GM18870 (cell line): Measurements from ENCODE around the gene ILKAP.
A peak's percentile ranks its signal among the peaks of the same experiment; 100 is the strongest.

Source experiments
- ATAC-seq: cut with Tn5 transposase; IDR thresholded peaks from one replicate; pipeline ENCODE4 v1.9.1; 2021; ENCODE audit warnings: moderate library complexity; ENCODE audit not compliant: unreplicated experiment

ILKAP gene

GRCh38 chr2:238203094-238203972 lies at the start of gene ILKAP:
Gene ILKAP (minus strand): TSS chr2:238203695. CDS start chr2:238203553, 142 bp downstream.
- peak; percentile 70 for ATAC-seq

- no peak for ATAC-seq
These were observed 49.5 kb upstream of the ILKAP start for GRCh38 chr2:238252766-238253630.

- no peak for ATAC-seq
These were observed 48.5 kb upstream of the ILKAP start for GRCh38 chr2:238251986-238252385.

GRCh38 chr2:238251331-238251730 lies 47.8 kb upstream of the ILKAP start:
- no peak for ATAC-seq

- no peak for ATAC-seq
These were observed 47.4 kb upstream of the ILKAP start for GRCh38 chr2:238250896-238251295.

GRCh38 chr2:238247841-238248453 lies 44.5 kb upstream of the ILKAP start:
- ATAC-seq, result no peak

- ATAC-seq, result no peak
These were observed 43.7 kb upstream of the ILKAP start for GRCh38 chr2:238247002-238247822.

- no peak for ATAC-seq
These were observed 40.7 kb upstream of the ILKAP start for GRCh38 chr2:238244151-238244550.

- ATAC-seq, result no peak
These were observed 40.1 kb upstream of the ILKAP start for GRCh38 chr2:238243496-238244076.

- no peak for ATAC-seq
These were observed 39.4 kb upstream of the ILKAP start for GRCh38 chr2:238242731-238243495.

GRCh38 chr2:238241970-238242369 lies 38.5 kb upstream of the ILKAP start:
- no peak for ATAC-seq

GRCh38 chr2:238240757-238241711 lies 37.5 kb upstream of the ILKAP start:
- ATAC-seq, result no peak

- ATAC-seq, result peak; percentile 42
These were observed 36.6 kb upstream of the ILKAP start, which contains the start of gene HES6 for GRCh38 chr2:238239863-238240756. Gene HES6 (minus strand): TSS chr2:238240038. CDS start chr2:238239905, 133 bp downstream.

- ATAC-seq, result no peak
These were observed 36.0 kb upstream of the ILKAP start for GRCh38 chr2:238239543-238239862.

GRCh38 chr2:238238766-238239542 lies 35.5 kb upstream of the ILKAP start:
- no peak for ATAC-seq

- ATAC-seq, result no peak
These were observed 34.8 kb upstream of the ILKAP start for GRCh38 chr2:238238311-238238765.
